CD14-positive monocyte (primary cell): ENCODE measurements around the gene SEMA4D. TPM values are rescaled to one million over a fixed set of nuclear protein-coding genes. Genes with fewer than 3 reads are reported as not detected.
"Not testable (repeated sequence)": the region's sequence is repeated elsewhere in the genome, so short reads cannot be mapped to it uniquely, and the experiment has no call there.

Experiments
- DNase-seq, 3 donors: peaks; one replicate each; pipeline ENCODE4 v3.0.0-alpha.2; 2011 to 2022
- H2AFZ ChIP-seq: 2 replicates; pipeline ENCODE4 v1.6.0; 2012; ENCODE audit warnings: mild to moderate bottlenecking, low read depth, low read length, inconsistent platforms; ENCODE audit not compliant: insufficient read depth, poor library complexity, severe bottlenecking
- H3K27ac ChIP-seq, 2 donors: 1 replicate in 1 of 2; 2 replicates in 1 of 2; pipeline ENCODE4 v1.5.1; 2012 to 2013; ENCODE audit warnings: low read length in 2 of 2, control low read depth in 1 of 2, inconsistent platforms in 1 of 2, low read depth in 1 of 2, mild to moderate bottlenecking in 1 of 2
- H3K27me3 ChIP-seq, 2 donors: one replicate each; pipeline versions ENCODE4 v1.6.0 to v1.6.1; 2011 to 2013; ENCODE audit warnings: low read length in 2 of 2; ENCODE audit not compliant: control insufficient read depth in 2 of 2, insufficient read depth in 2 of 2
- H3K36me3 ChIP-seq, 2 donors: replicated peaks in 1 of 2; 1 replicate in 1 of 2; 2 replicates in 1 of 2; pipeline versions ENCODE4 v1.5.1 to v1.6.1; 2012 to 2013; ENCODE audit warnings: low read length in 2 of 2, control low read depth in 1 of 2, inconsistent platforms in 1 of 2, mild to moderate bottlenecking in 1 of 2; ENCODE audit not compliant: insufficient read depth in 2 of 2, control insufficient read depth in 1 of 2
- H3K4me1 ChIP-seq, 2 donors: 1 replicate in 1 of 2; 2 replicates in 1 of 2; pipeline versions ENCODE4 v1.5.1 to v1.6.1; 2012 to 2013; ENCODE audit warnings: low read length in 2 of 2, control low read depth in 1 of 2, inconsistent platforms in 1 of 2, mild to moderate bottlenecking in 1 of 2, moderate library complexity in 1 of 2; ENCODE audit not compliant: insufficient read depth in 2 of 2, control insufficient read depth in 1 of 2
- H3K4me2 ChIP-seq: replicated peaks from 2 replicates; pipeline ENCODE3; 2012; ENCODE audit warnings: low read length, moderate library complexity, mild to moderate bottlenecking; ENCODE audit not compliant: poor library complexity, severe bottlenecking; ENCODE audit errors: extremely low read depth
- H3K4me3 ChIP-seq, 3 experiments: fragments of 200-600 bp in 1 of 3; sonication (generic) in 1 of 3; replicated peaks in 1 of 3; 1 replicate in 2 of 3; 2 replicates in 1 of 3; pipeline ENCODE4 v1.5.1; 2011 to 2013; ENCODE audit warnings: low read length in 3 of 3, mild to moderate bottlenecking in 3 of 3, control low read depth in 2 of 3, low read depth in 2 of 3, inconsistent platforms in 1 of 3, moderate library complexity in 1 of 3
- H3K79me2 ChIP-seq: 2 replicates; pipeline ENCODE4 v1.6.0; 2012; ENCODE audit warnings: mild to moderate bottlenecking, control low read depth, inconsistent platforms, low read length, moderate library complexity; ENCODE audit not compliant: insufficient read depth
- H3K9ac ChIP-seq: 2 replicates; pipeline ENCODE4 v1.6.0; 2017; ENCODE audit warnings: low read length, mild to moderate bottlenecking; ENCODE audit not compliant: insufficient read depth, poor library complexity, severe bottlenecking
- H3K9me3 ChIP-seq, 2 donors: replicated peaks in 1 of 2; 1 replicate in 1 of 2; 2 replicates in 1 of 2; pipeline versions ENCODE4 v1.5.1 to v1.6.1; 2012 to 2013; ENCODE audit warnings: low read length in 2 of 2, control low read depth in 1 of 2; ENCODE audit not compliant: control insufficient read depth in 1 of 2, insufficient read depth in 1 of 2
- H4K20me1 ChIP-seq: 2 replicates; pipeline ENCODE4 v1.6.0; 2012; ENCODE audit warnings: mild to moderate bottlenecking, low read length, control low read depth, moderate library complexity; ENCODE audit not compliant: insufficient read depth
- H3K27ac Mint-ChIP-seq, 7 donors: one replicate each; pipeline ENCODE4 v1.8.0; 2020; ENCODE audit warnings: mild to moderate bottlenecking in 7 of 7, mixed read lengths in 7 of 7, moderate library complexity in 6 of 7, inconsistent platforms in 2 of 7
- H3K27me3 Mint-ChIP-seq, 3 donors: one replicate each; pipeline ENCODE4 v1.8.0; 2021 to 2022; ENCODE audit warnings: low read depth in 3 of 3, mild to moderate bottlenecking in 3 of 3, mixed read lengths in 3 of 3, moderate library complexity in 3 of 3, inconsistent platforms in 1 of 3
- H3K36me3 Mint-ChIP-seq, 2 donors: one replicate each; pipeline ENCODE4 v1.8.0; 2020; ENCODE audit warnings: mixed read lengths in 2 of 2, inconsistent platforms in 1 of 2, mild to moderate bottlenecking in 1 of 2
- H3K4me1 Mint-ChIP-seq: one replicate; pipeline ENCODE4 v1.8.0; 2020; ENCODE audit warnings: mild to moderate bottlenecking, mixed read lengths
- H3K4me3 Mint-ChIP-seq, 2 donors: one replicate each; pipeline ENCODE4 v1.8.0; 2020; ENCODE audit warnings: mild to moderate bottlenecking in 2 of 2, mixed read lengths in 2 of 2, moderate library complexity in 1 of 2
- H3K9me3 Mint-ChIP-seq, 7 donors: one replicate each; pipeline ENCODE4 v1.8.0; 2020 to 2022; ENCODE audit warnings: mixed read lengths in 7 of 7, mild to moderate bottlenecking in 6 of 7, moderate library complexity in 6 of 7, inconsistent platforms in 2 of 7
- WGBS: methylation state at CpG from one replicate; pipeline ENCODE4 v1.1.5; 2013; ENCODE audit warnings: missing lambda C conversion rate; ENCODE audit not compliant: insufficient coverage; 5-methylcytosine and 5-hydroxymethylcytosine counted together
- intact Hi-C, 2 donors: fragments of 100-400 bp; cut with micrococcal nuclease; formaldehyde crosslinking; loops; one replicate each; pipeline versions ENCODE4 v1.15.0 to v1.15.1; 2023
- polyA plus RNA-seq, 3 donors: library from polyadenylated mRNA; depleted of rRNA in 1 of 3; unstranded in 2 of 3; stranded (reverse) in 1 of 3; fragments of 300-500 nt in 2 of 3; fragments of >200 nt in 1 of 3; fragmentation: Illumina TruSeq in 2 of 3; gene quantifications; 1 replicate in 2 of 3; 2 replicates in 1 of 3; pipeline ENCODE4 v1.2.3, GENCODE V29; 2012 to 2021
- TF ChIP-seq, protein P1 (sequence below): fragments of 200-600 bp; IDR thresholded peaks from one replicate; pipeline ENCODE4 v1.8.0; 2022; ENCODE audit warnings: antibody characterized with exemption, mild to moderate bottlenecking

The SEMA4D gene
- polyA plus RNA-seq, 3 donors = 28.2 to 117 (median 28.6) TPM

DNA sequence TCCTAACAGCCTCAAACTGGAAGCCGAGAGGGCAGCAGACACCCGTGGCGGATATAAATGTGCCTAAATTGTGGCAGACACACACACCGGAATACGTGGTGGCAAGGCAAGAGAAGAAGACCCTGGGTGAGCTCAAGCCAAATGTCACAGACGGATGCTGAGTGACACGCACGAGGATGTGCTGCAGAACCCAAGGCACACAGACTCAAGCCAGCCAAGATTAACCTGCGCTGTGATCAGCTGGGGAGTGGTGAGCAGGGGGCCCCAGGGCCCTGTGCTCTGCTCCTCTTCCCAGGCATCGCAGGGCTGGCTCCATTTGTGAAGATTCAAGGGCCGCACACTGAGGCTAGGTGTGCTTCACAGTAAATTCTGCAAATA, 16.4 kb downstream of the SEMA4D start:
- Histone ChIP-seq H3K9ac (no peak overlapping the region), H3K4me3 (no peak overlapping the region), H3K4me2 (no peak overlapping the region), H3K27me3 (no peaks in the 10 kb centered on the region), H3K27ac (peak overlapping the region in 1 of 2 donors; percentile 41), H4K20me1 (peaks cover 94% of the 10 kb centered on the region), H2AFZ (no peak overlapping the region), H3K79me2 (peaks cover 87% of the 10 kb centered on the region), H3K9me3 (peaks cover 0 to 7% of the 10 kb centered on the region in 2 donors), H3K4me1 (peaks cover 41 to 43% of the 10 kb centered on the region in 2 donors), H3K36me3 (peaks cover 16 to 37% of the 10 kb centered on the region in 2 donors)
- H3K9me3 Mint-ChIP-seq = peaks cover 4 to 10% (median 8%) of the 10 kb centered on the region in 7 donors
- WGBS = 92% methylated on average over 10 of the region's 11 CpGs
- TF ChIP-seq, protein P1, sequence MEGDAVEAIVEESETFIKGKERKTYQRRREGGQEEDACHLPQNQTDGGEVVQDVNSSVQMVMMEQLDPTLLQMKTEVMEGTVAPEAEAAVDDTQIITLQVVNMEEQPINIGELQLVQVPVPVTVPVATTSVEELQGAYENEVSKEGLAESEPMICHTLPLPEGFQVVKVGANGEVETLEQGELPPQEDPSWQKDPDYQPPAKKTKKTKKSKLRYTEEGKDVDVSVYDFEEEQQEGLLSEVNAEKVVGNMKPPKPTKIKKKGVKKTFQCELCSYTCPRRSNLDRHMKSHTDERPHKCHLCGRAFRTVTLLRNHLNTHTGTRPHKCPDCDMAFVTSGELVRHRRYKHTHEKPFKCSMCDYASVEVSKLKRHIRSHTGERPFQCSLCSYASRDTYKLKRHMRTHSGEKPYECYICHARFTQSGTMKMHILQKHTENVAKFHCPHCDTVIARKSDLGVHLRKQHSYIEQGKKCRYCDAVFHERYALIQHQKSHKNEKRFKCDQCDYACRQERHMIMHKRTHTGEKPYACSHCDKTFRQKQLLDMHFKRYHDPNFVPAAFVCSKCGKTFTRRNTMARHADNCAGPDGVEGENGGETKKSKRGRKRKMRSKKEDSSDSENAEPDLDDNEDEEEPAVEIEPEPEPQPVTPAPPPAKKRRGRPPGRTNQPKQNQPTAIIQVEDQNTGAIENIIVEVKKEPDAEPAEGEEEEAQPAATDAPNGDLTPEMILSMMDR = no peak
- DNase-seq = no peak
- peaks cover 0 to 4% (median 2%) of the 10 kb centered on the region in 3 donors for H3K27me3 Mint-ChIP-seq
- H3K4me3 Mint-ChIP-seq = no peak overlapping the region
- intact Hi-C loops = no loop called here
- peaks cover 80% of the 10 kb centered on the region for H3K4me1 Mint-ChIP-seq
- no peak overlapping the region for H3K27ac Mint-ChIP-seq
- H3K36me3 Mint-ChIP-seq = peaks cover 56 to 61% of the 10 kb centered on the region in 2 donors

DNA sequence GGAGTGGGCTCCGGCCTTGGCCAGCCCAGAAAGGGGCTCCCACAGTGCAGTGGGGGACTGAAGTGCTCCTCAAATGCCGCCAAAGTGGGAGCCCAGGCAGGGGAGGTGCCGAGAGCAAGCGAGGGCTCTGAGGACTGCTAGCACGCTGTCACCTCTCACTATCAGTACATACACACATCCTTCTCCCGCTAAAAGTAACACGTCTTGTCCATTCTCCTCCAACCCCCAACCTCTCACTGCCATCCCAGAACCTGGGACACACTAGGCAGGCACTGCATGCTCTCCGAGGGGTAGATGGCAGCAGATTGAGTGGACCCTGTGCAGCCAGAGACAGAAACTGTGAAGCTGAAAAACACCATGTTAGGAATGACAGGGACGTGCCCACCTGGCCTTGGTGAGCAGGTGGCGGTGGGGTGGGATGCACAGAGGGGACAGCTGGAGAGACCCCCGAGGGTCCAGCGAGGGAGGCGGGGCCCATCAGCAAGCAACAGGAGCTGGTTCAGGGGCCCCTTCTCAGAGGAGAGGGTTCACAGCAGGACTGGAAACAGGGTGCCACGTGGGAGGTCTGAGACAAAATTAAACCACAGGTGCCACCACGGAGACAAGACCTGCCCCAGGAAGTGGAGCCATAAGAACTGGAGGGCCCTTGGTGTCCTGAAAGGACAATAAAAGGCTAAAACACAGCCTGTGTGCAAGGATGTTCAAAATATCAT, 16.9 kb downstream of the SEMA4D start:
- WGBS = 68% methylated on average over 11 of the region's 15 CpGs
- Histone ChIP-seq H3K4me3 (no peak overlapping the region), H3K27me3 (no peaks in the 10 kb centered on the region), H3K36me3 (peaks cover 18 to 42% of the 10 kb centered on the region in 2 donors), H3K9me3 (peaks cover 0 to 7% of the 10 kb centered on the region in 2 donors), H3K79me2 (peaks cover 87% of the 10 kb centered on the region), H4K20me1 (peaks cover 94% of the 10 kb centered on the region), H3K9ac (no peak overlapping the region), H3K4me2 (no peak overlapping the region), H2AFZ (no peak overlapping the region), H3K27ac (peak overlapping the region in 1 of 2 donors; percentile 41), H3K4me1 (peaks cover 43 to 48% of the 10 kb centered on the region in 2 donors)
- Mint-ChIP-seq H3K9me3 (peaks cover 4 to 10% (median 8%) of the 10 kb centered on the region in 7 donors), H3K4me3 (no peak overlapping the region), H3K4me1 (peaks cover 80% of the 10 kb centered on the region), H3K27ac (peak overlapping the region in 1 of 7 donors; percentile 57), H3K36me3 (peaks cover 61 to 64% of the 10 kb centered on the region in 2 donors), H3K27me3 (peaks cover 0 to 4% (median 2%) of the 10 kb centered on the region in 3 donors)
- intact Hi-C loops = no loop called here
- TF ChIP-seq, protein P1 = no peak
- DNase-seq = no peak

DNA sequence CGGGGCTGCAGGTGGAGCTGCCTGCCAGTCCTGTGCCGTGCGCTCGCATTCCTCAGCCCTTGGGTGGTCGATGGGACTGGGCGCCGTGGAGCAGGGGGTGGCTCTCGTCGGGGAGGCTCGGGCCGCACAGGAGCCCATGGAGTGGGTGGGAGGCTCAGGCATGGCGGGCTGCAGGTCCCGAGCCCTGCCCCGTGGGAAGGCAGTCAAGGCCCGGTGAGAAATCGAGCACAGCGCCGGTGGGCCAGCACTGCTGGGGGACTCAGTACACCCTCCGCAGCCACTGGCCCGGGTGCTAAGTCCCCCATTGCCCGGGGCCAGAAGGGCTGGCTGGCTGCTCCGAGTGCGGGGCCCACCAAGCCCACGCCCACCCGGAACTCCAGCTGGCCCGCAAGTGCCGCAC, 17.5 kb downstream of the SEMA4D start:
- H3K9ac ChIP-seq, H3K9me3 ChIP-seq, H3K27ac ChIP-seq, H2AFZ ChIP-seq, H3K27me3 ChIP-seq, H3K4me2 ChIP-seq, H3K4me3 ChIP-seq, DNase-seq, H3K9me3 Mint-ChIP-seq, H3K27me3 Mint-ChIP-seq, intact Hi-C loops, H3K4me3 Mint-ChIP-seq, H3K27ac Mint-ChIP-seq: not testable (repeated sequence)
- Histone ChIP-seq H3K4me1 (peaks cover 43 to 50% of the 10 kb centered on the region in 2 donors), H3K36me3 (peaks cover 20 to 48% of the 10 kb centered on the region in 2 donors), H4K20me1 (peaks cover 94% of the 10 kb centered on the region), H3K79me2 (peaks cover 87% of the 10 kb centered on the region)
- Mint-ChIP-seq H3K36me3 (peaks cover 66 to 67% of the 10 kb centered on the region in 2 donors), H3K4me1 (peaks cover 80% of the 10 kb centered on the region)
- WGBS = 90% methylated on average over 2 of the region's 27 CpGs
